Mesendoderm (in vitro differentiated cells): ENCODE results near the gene HOPX.
A peak's percentile ranks its signal among the peaks of the same experiment; 100 is the strongest.
"Not testable (repeated sequence)": the region's sequence is repeated elsewhere in the genome, so short reads cannot be mapped to it uniquely, and the experiment has no call there.

ENCODE experiments used
- DNase-seq: peaks from one replicate; pipeline ENCODE4 v3.0.0; 2013
- H2AK5ac ChIP-seq: 2 replicates; pipeline ENCODE4 v1.6.1; 2013; ENCODE audit warnings: low read length, inconsistent platforms
- H2BK120ac ChIP-seq: 2 replicates; pipeline ENCODE4 v1.6.1; 2013; ENCODE audit warnings: low read depth, mild to moderate bottlenecking, low read length, moderate library complexity, mixed read lengths
- H2BK15ac ChIP-seq: replicated peaks from 2 replicates; pipeline ENCODE4 v1.6.1; 2013; ENCODE audit warnings: low read depth, mild to moderate bottlenecking, moderate library complexity
- H2BK5ac ChIP-seq: 2 replicates; pipeline ENCODE4 v1.6.1; 2013; ENCODE audit warnings: low read length, inconsistent platforms
- H3K18ac ChIP-seq: 2 replicates; pipeline ENCODE4 v1.6.1; 2013; ENCODE audit warnings: mild to moderate bottlenecking, low read length, mixed read lengths
- H3K23ac ChIP-seq: one replicate; pipeline ENCODE4 v1.6.1; 2013; ENCODE audit warnings: low read length
- H3K27ac ChIP-seq: 2 replicates; pipeline ENCODE4 v1.5.1; 2013; ENCODE audit warnings: low read depth, mild to moderate bottlenecking, inconsistent platforms, low read length, moderate library complexity
- H3K27me3 ChIP-seq: 2 replicates; pipeline ENCODE4 v1.6.1; 2013; ENCODE audit warnings: low read length, control low read depth, mild to moderate bottlenecking, inconsistent platforms; ENCODE audit not compliant: insufficient read depth, poor library complexity
- H3K36me3 ChIP-seq: 2 replicates; pipeline ENCODE4 v1.6.1; 2013; ENCODE audit warnings: low read length, inconsistent platforms; ENCODE audit not compliant: control insufficient read depth, insufficient read depth
- H3K4ac ChIP-seq: one replicate; pipeline ENCODE4 v1.6.1; 2013; ENCODE audit warnings: low read depth, mild to moderate bottlenecking, low read length, moderate library complexity
- H3K4me1 ChIP-seq: 2 replicates; pipeline ENCODE4 v1.6.1; 2013; ENCODE audit warnings: low read depth, low read length, inconsistent platforms; ENCODE audit not compliant: control insufficient read depth
- H3K4me2 ChIP-seq: 2 replicates; pipeline ENCODE4 v1.6.1; 2013; ENCODE audit warnings: low read length
- H3K4me3 ChIP-seq: 2 replicates; pipeline ENCODE4 v1.5.1; 2013; ENCODE audit warnings: mild to moderate bottlenecking, low read length
- H3K56ac ChIP-seq: one replicate; pipeline ENCODE4 v1.6.1; 2013; ENCODE audit warnings: low read length
- H3K79me1 ChIP-seq: 2 replicates; pipeline ENCODE4 v1.6.1; 2013; ENCODE audit warnings: low read length, inconsistent platforms
- H3K79me2 ChIP-seq: 2 replicates; pipeline ENCODE4 v1.6.1; 2013; ENCODE audit warnings: mild to moderate bottlenecking, low read length; ENCODE audit not compliant: control insufficient read depth, insufficient read depth
- H3K9ac ChIP-seq: 2 replicates; pipeline ENCODE4 v1.6.1; 2013; ENCODE audit warnings: low read length, inconsistent platforms
- H4K5ac ChIP-seq: one replicate; pipeline ENCODE4 v1.6.1; 2013; ENCODE audit warnings: low read length
- H4K8ac ChIP-seq: one replicate; pipeline ENCODE4 v1.6.1; 2013; ENCODE audit warnings: low read depth, mild to moderate bottlenecking, control low read depth, low read length, moderate library complexity
- WGBS: extraction: QIAGEN DNeasy Blood & Tissue Kit; methylation state at CpG from one replicate; pipeline ENCODE4 v1.1.7; 2013; ENCODE audit warnings: low lambda C conversion rate, missing lambda C conversion rate; ENCODE audit not compliant: insufficient coverage; ENCODE audit errors: extremely low coverage; 5-methylcytosine and 5-hydroxymethylcytosine counted together

Gene HOPX

DNA sequence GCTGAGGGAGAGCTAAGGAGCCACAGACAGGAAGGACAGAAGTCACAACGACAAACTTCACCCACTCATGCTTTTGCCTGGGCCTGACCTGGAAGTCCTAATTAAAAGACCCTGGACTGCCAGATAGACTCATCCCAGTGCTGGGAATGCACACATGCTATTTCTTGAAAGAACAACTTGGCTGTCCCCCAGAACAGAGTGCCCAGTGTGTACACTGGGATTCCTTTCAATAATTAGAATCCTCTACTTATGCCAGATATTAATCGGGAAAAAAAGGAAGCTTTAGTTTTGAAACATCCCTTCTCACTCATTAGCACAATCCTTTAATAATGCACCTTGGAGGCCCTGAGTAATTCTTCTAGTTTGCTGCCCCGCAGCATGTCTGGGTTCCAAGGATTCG is 3.4 kb downstream of the HOPX start:
- H3K27me3 ChIP-seq, result no peaks in the 10 kb centered on the region
- H3K56ac ChIP-seq, result no peak overlapping the region
- H3K18ac ChIP-seq, result no peak overlapping the region
- H3K9ac ChIP-seq, result no peak overlapping the region
- no peak overlapping the region for H3K23ac ChIP-seq
- H2BK5ac ChIP-seq, result no peak overlapping the region
- H3K27ac ChIP-seq, result no peak overlapping the region
- H2BK15ac ChIP-seq, result no peak overlapping the region
- H4K8ac ChIP-seq, result no peak overlapping the region
- peaks cover 10% of the 10 kb centered on the region for H3K4me1 ChIP-seq
- no peak for DNase-seq
- no peaks in the 10 kb centered on the region for H3K79me2 ChIP-seq
- no peak overlapping the region for H3K4ac ChIP-seq
- H2AK5ac ChIP-seq, result no peak overlapping the region
- no peak overlapping the region for H2BK120ac ChIP-seq
- no peak overlapping the region for H3K4me2 ChIP-seq
- WGBS, result no CpG with 5 or more reads among the region's 4 CpGs
- no peak overlapping the region for H3K4me3 ChIP-seq
- no peak overlapping the region for H4K5ac ChIP-seq
- H3K36me3 ChIP-seq, result no peaks in the 10 kb centered on the region
- no peaks in the 10 kb centered on the region for H3K79me1 ChIP-seq

DNA sequence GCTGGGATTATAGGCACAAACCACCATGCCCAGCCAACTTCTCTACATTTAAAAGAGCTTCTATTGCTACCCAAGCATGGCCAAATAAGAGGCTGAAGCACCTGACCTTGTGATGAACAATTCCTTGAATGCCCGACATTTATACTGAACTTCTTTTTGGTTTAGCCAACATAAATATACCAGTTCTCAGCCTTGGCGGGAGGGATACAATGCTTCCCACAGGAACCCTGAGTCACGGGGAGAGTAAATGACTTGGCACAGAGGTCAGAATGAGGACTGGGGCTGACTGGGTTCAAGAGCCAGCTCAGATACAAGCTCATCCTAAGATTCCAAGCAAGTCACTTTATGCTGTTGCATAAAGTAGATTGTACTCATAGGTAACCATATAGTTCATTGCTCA is 6.1 kb downstream of the HOPX start:
- Histone ChIP-seq H3K4me3 (no peak overlapping the region), H3K4me1 (no peaks in the 10 kb centered on the region), H3K27ac (no peak overlapping the region), H3K36me3 (no peaks in the 10 kb centered on the region), H3K4me2 (no peak overlapping the region), H3K18ac (no peak overlapping the region), H3K27me3 (no peaks in the 10 kb centered on the region), H2BK120ac (no peak overlapping the region), H3K4ac (no peak overlapping the region), H2BK5ac (no peak overlapping the region), H4K5ac (no peak overlapping the region), H3K79me1 (no peaks in the 10 kb centered on the region), H3K79me2 (no peaks in the 10 kb centered on the region), H3K56ac (no peak overlapping the region), H2BK15ac (no peak overlapping the region), H4K8ac (no peak overlapping the region), H2AK5ac (no peak overlapping the region), H3K9ac (no peak overlapping the region), H3K23ac (no peak overlapping the region)
- no CpG with 5 or more reads among the region's 3 CpGs for WGBS
- DNase-seq, result no peak

DNA sequence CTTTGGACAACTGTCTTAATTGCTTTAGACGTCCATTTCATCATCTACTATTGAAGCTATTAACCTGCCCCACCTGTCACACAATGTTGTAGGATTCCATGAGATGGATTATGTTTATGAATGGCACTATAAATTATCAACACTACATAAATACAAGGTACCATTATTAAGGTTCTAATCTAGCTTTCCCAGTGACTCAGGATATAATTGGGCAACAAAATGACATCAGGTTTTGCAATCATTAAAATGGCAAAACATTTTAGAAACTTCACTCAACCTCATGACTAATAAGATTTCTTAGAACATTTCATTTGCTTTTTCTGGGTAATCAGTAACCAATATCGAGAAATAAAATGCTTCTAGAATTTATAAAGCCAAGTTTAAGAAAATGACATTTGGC is 9.2 kb downstream of the HOPX start:
- Histone ChIP-seq H3K4me3 (no peak overlapping the region), H3K79me2 (no peaks in the 10 kb centered on the region), H4K8ac (no peak overlapping the region), H3K23ac (no peak overlapping the region), H2BK5ac (no peak overlapping the region), H3K79me1 (no peaks in the 10 kb centered on the region), H4K5ac (no peak overlapping the region), H3K9ac (no peak overlapping the region), H3K27me3 (no peaks in the 10 kb centered on the region), H2BK120ac (no peak overlapping the region), H3K27ac (no peak overlapping the region), H2BK15ac (no peak overlapping the region), H2AK5ac (no peak overlapping the region), H3K4me2 (no peak overlapping the region), H3K4me1 (no peaks in the 10 kb centered on the region), H3K56ac (no peak overlapping the region), H3K36me3 (no peaks in the 10 kb centered on the region), H3K4ac (no peak overlapping the region), H3K18ac (no peak overlapping the region)
- no peak for DNase-seq
- WGBS, result no CpG with 5 or more reads among the region's 2 CpGs

DNA sequence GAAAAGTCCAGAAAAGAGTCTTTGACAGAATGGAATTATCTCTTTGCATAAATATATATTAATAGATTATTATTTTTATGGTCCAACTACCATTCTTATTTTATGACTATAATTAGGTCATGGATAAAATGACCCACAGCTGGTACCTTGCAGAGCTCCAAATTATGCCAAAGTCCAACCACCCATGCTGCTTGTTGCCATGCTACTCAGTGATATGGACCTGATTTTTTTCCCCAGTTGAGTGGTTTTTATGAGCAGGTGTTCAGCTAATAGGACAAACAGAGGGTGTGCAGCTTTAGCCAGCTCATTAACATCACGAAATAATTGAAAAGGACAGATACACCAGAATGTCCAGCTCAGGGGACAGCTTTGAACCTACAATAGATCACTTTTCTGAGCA is 9.7 kb downstream of the HOPX start:
- WGBS, result no CpG with 5 or more reads among the region's 1 CpG

DNA sequence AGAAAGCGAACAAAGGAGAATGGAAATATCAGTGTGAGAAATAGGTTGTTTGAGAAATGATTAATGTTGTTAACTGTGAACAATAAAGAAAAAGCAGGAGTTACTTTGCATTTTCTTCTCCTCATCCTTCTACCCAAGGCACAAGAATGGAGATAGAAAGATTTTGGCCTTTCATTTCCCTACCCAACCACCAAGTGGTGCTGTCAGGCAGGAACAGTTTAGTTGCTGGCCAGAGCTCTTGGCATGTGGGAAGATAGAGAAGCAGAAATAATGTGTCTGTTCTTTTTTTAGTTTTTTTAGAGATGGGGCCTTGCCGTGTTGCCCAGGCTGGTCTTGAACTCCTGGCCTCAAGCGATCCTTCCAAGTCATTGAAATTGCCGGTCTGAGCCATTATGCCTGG is 12.8 kb downstream of the HOPX start:
- no peaks in the 10 kb centered on the region for H3K79me1 ChIP-seq
- no peak overlapping the region for H3K4me2 ChIP-seq
- H3K27ac ChIP-seq, result no peak overlapping the region
- H3K4me1 ChIP-seq, result no peaks in the 10 kb centered on the region
- no peak overlapping the region for H4K5ac ChIP-seq
- no peak overlapping the region for H3K9ac ChIP-seq
- peak; percentile 71 for DNase-seq
- no peaks in the 10 kb centered on the region for H3K79me2 ChIP-seq
- no peaks in the 10 kb centered on the region for H3K36me3 ChIP-seq
- WGBS, result 100% methylated on average over 1 of the region's 4 CpGs
- H3K18ac ChIP-seq, result no peak overlapping the region
- H3K4me3 ChIP-seq, result no peak overlapping the region
- no peak overlapping the region for H2BK120ac ChIP-seq
- no peak overlapping the region for H4K8ac ChIP-seq
- no peak overlapping the region for H3K4ac ChIP-seq
- H3K23ac ChIP-seq, result no peak overlapping the region
- H3K56ac ChIP-seq, result no peak overlapping the region
- no peak overlapping the region for H2BK15ac ChIP-seq
- H3K27me3 ChIP-seq, result no peaks in the 10 kb centered on the region
- H2BK5ac ChIP-seq, result no peak overlapping the region
- no peak overlapping the region for H2AK5ac ChIP-seq

More for the DNA sequence above, 9.7 kb downstream of the HOPX start:
- no peak overlapping the region for H3K56ac ChIP-seq
- H3K79me2 ChIP-seq, result no peaks in the 10 kb centered on the region
- H3K23ac ChIP-seq, result no peak overlapping the region
- H4K8ac ChIP-seq, result no peak overlapping the region
- H2BK15ac ChIP-seq, result no peak overlapping the region
- no peak overlapping the region for H3K9ac ChIP-seq
- no peak overlapping the region for H3K4ac ChIP-seq
- H4K5ac ChIP-seq, result no peak overlapping the region
- no peaks in the 10 kb centered on the region for H3K4me1 ChIP-seq
- H2BK120ac ChIP-seq, result no peak overlapping the region
- no peak overlapping the region for H2BK5ac ChIP-seq
- no peak overlapping the region for H3K4me2 ChIP-seq
- H3K27me3 ChIP-seq, result no peaks in the 10 kb centered on the region
- no peaks in the 10 kb centered on the region for H3K36me3 ChIP-seq
- no peak overlapping the region for H3K18ac ChIP-seq
- no peak overlapping the region for H3K27ac ChIP-seq
- H3K79me1 ChIP-seq, result no peaks in the 10 kb centered on the region
- H3K4me3 ChIP-seq, result no peak overlapping the region
- no peak for DNase-seq
- no peak overlapping the region for H2AK5ac ChIP-seq

DNA sequence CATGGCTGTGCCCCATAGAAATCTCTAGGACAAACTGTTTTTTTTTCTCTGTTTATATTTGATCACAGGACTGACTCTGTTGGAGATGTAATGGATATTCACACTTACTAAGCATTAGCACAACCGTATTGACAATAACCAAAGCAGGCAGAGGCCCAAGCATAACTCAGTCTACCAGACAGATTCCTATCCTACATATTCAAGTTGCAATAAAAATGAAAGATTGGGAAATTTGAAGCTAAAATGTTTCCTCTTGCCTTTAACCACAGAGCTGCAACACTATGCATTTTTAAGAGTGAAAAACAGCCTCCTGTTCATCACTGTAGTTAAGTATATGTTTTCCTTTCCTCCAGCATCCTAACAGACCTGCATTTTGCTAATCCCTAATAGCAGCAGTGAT is 13.7 kb downstream of the HOPX start:
- H2BK5ac ChIP-seq, H4K5ac ChIP-seq, H3K56ac ChIP-seq, H3K4me1 ChIP-seq, H3K4ac ChIP-seq, H3K23ac ChIP-seq, H3K18ac ChIP-seq, H3K79me2 ChIP-seq, H2AK5ac ChIP-seq, H3K36me3 ChIP-seq, H3K4me3 ChIP-seq, H3K27ac ChIP-seq, H2BK120ac ChIP-seq, DNase-seq, H3K79me1 ChIP-seq, H3K4me2 ChIP-seq, H4K8ac ChIP-seq, H2BK15ac ChIP-seq, H3K27me3 ChIP-seq, H3K9ac ChIP-seq: not testable (repeated sequence)
- WGBS, result no CpG with 5 or more reads among the region's 1 CpG
